ENCODE results near the gene SYTL3. TPM values are rescaled to one million over a fixed set of nuclear protein-coding genes. Genes with fewer than 3 reads are reported as not detected.
A peak's percentile ranks its signal among the peaks of the same experiment; 100 is the strongest.
"Not testable (repeated sequence)": the region's sequence is repeated elsewhere in the genome, so short reads cannot be mapped to it uniquely, and the experiment has no call there.

Gene SYTL3
- total RNA-seq, 1 donor from 2014 or later = 0.77 TPM

- H3K36me3 Mint-ChIP-seq (ENCODE audit: low read depth, unreplicated experiment) = peaks cover 36% of the 10 kb centered on the region
- no peaks in the 10 kb centered on the region for H3K9me3 Mint-ChIP-seq (ENCODE audit: unreplicated experiment)
- no peak overlapping the region for H3K4me3 Mint-ChIP-seq (ENCODE audit: unreplicated experiment)
- peak overlapping the region; percentile 16 for H3K27ac Mint-ChIP-seq (ENCODE audit: unreplicated experiment)
- no peaks in the 10 kb centered on the region for H3K27me3 Mint-ChIP-seq (ENCODE audit: unreplicated experiment)
- TF ChIP-seq CTCF (IDR thresholded peaks at IDR 0.05; ENCODE audit: unreplicated experiment) = no peak
- H3K4me1 Mint-ChIP-seq (ENCODE audit: unreplicated experiment) = peaks cover 10% of the 10 kb centered on the region
- no peak for DNase-seq (ENCODE audit: low spot score)
These were observed 17.9 kb upstream of the SYTL3 start for GRCh38 chr6:158631678-158632537.

DNA sequence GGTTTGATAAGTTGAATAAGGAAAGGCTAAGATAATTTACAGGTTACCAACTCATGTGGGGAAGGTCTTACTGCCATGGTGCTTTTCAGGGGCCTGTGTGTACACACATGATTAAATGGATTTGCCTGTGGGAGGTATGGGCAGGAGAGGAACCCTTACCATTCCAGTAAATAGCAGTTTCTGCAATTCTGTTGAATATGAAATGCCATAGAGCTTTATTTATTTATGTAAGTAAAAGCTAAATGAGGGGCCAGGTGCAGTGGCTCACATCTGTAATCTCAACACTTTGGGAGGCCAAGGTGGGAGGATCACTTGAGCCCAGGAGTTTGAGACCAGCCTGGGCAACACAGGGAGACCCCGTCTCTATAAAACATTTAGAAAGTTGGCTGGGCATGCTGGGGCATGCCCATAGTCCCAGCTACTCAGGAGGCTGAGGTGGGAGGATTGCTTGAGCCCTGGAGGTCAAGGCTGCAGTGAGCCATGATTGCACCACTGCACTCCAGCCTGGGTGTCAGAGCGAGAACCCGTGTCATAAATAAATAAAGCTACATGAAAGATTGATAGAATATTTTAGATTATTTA lies 17.2 kb upstream of the SYTL3 start:
- Mint-ChIP-seq H3K36me3 (ENCODE audit: low read depth, unreplicated experiment) (peaks cover 36% of the 10 kb centered on the region), H3K27ac (ENCODE audit: unreplicated experiment) (peak overlapping the region; percentile 16)
- not testable (repeated sequence) for H3K9me3 Mint-ChIP-seq (ENCODE audit: unreplicated experiment); DNase-seq (ENCODE audit: low spot score); H3K4me1 Mint-ChIP-seq (ENCODE audit: unreplicated experiment); H3K27me3 Mint-ChIP-seq (ENCODE audit: unreplicated experiment); H3K4me3 Mint-ChIP-seq (ENCODE audit: unreplicated experiment)

- peaks cover 3% of the 10 kb centered on the region for H3K4me1 Mint-ChIP-seq (ENCODE audit: unreplicated experiment)
- no peak for DNase-seq (ENCODE audit: low spot score)
- TF ChIP-seq CTCF (IDR thresholded peaks at IDR 0.05; ENCODE audit: unreplicated experiment) = no peak
- no peaks in the 10 kb centered on the region for H3K9me3 Mint-ChIP-seq (ENCODE audit: unreplicated experiment)
- H3K27ac Mint-ChIP-seq (ENCODE audit: unreplicated experiment) = no peak overlapping the region
- no peaks in the 10 kb centered on the region for H3K27me3 Mint-ChIP-seq (ENCODE audit: unreplicated experiment)
- peaks cover 31% of the 10 kb centered on the region for H3K36me3 Mint-ChIP-seq (ENCODE audit: low read depth, unreplicated experiment)
- no peak overlapping the region for H3K4me3 Mint-ChIP-seq (ENCODE audit: unreplicated experiment)
These were observed 16.7 kb upstream of the SYTL3 start for GRCh38 chr6:158633127-158633526.

DNA sequence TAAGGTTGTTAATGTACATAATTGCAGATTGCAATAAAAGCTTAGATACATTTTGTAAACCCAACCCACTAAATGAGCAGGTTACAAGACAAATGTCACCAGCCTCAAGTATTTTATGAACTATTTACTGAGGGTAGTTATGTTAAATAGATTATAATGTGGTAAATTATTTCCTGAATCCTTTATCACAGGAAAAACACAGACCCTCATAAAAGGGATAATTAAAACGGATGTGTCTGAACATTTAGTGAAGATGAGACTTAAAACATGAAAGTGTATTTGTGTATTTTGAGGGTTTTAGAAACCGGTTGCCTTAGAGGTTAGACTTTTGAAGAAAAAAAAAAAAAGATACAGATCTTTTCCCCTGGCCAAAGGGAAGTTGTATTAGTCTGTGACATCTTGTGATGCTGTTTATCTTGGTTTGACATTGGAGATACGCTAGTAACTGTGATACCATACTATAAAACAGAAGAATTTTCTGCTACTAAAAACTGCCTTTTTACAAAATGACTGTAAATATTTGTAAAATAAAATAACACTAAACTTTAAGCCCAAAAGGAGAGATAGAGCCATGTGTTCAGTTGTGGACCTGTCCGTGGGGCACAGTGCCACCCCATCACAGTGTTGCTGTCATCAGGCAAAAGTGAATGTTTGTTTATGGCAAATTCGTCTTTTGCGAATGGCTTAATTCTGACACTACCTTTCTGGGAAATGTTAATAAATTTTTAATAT lies 15.0 kb upstream of the SYTL3 start:
- H3K4me3 Mint-ChIP-seq (ENCODE audit: unreplicated experiment) = no peak overlapping the region
- no peak for TF ChIP-seq CTCF (IDR thresholded peaks at IDR 0.05; ENCODE audit: unreplicated experiment)
- no peaks in the 10 kb centered on the region for H3K27me3 Mint-ChIP-seq (ENCODE audit: unreplicated experiment)
- peaks cover 3% of the 10 kb centered on the region for H3K4me1 Mint-ChIP-seq (ENCODE audit: unreplicated experiment)
- no peak overlapping the region for H3K27ac Mint-ChIP-seq (ENCODE audit: unreplicated experiment)
- H3K9me3 Mint-ChIP-seq (ENCODE audit: unreplicated experiment) = no peaks in the 10 kb centered on the region
- DNase-seq (ENCODE audit: low spot score) = no peak
- peaks cover 33% of the 10 kb centered on the region for H3K36me3 Mint-ChIP-seq (ENCODE audit: low read depth, unreplicated experiment)

DNA sequence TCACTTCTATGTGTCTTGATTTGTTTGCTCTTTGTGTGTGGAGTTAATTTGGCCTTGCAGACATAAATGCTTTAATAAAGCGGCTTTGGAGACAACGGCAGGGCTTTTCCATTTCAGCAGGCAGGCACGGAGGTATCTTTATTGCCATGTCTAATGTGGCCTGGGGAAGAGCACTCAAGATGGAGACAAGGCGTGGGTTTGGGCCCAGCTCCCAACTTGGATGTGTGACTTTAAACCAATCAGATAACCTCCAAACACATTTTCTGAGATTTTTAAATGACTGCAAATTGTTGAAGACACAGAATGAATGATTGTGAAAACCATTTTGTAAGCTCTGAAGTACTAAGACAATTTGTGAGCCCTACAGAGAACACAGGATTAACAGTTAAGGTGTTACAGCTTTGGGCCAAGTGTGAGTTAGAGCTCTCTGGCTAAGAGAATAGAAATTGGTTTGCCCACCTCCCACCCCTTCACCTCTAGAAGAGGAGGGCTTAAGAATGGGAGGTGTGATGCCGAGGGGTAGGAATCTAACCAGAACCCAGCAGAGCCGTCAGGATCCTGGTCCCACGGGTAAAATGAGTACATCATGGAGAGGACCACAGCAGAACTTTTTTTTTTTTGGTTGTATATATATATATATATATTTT lies 14.3 kb upstream of the SYTL3 start:
- Mint-ChIP-seq H3K36me3 (ENCODE audit: low read depth, unreplicated experiment) (peaks cover 33% of the 10 kb centered on the region), H3K27ac (ENCODE audit: unreplicated experiment) (no peak overlapping the region), H3K9me3 (ENCODE audit: unreplicated experiment) (no peaks in the 10 kb centered on the region), H3K27me3 (ENCODE audit: unreplicated experiment) (no peaks in the 10 kb centered on the region), H3K4me3 (ENCODE audit: unreplicated experiment) (no peak overlapping the region), H3K4me1 (ENCODE audit: unreplicated experiment) (peaks cover 3% of the 10 kb centered on the region)
- no peak for TF ChIP-seq CTCF (IDR thresholded peaks at IDR 0.05; ENCODE audit: unreplicated experiment)
- no peak for DNase-seq (ENCODE audit: low spot score)

Data from endothelial cell (in vitro differentiated cells).